Psoas muscle (tissue), 8 donors: ENCODE data around the gene AURKB. TPM values are rescaled to one million over a fixed set of nuclear protein-coding genes. Genes with fewer than 3 reads are reported as not detected.

Source experiments
- ATAC-seq, 4 donors: fragments of 200-7000 bp; cut with Tn5 transposase; one replicate each; pipeline ENCODE4 v1.9.1; 2020; ENCODE audit warnings: moderate library complexity in 3 of 4, mild to moderate bottlenecking in 2 of 4
- DNase-seq, 2 donors: peaks; one replicate each; pipeline ENCODE4 v3.0.0-alpha.2; 2020
- H3K27ac ChIP-seq: fragments of 200-600 bp; one replicate; pipeline ENCODE4 v1.8.0; 2022
- H3K27me3 ChIP-seq, 3 donors: fragments of 200-600 bp in 1 of 3; one replicate each; pipeline versions ENCODE4 v1.6.1 to v1.8.0; 2013 to 2022; ENCODE audit warnings: low read length in 2 of 3, mild to moderate bottlenecking in 2 of 3, moderate library complexity in 1 of 3; ENCODE audit not compliant: insufficient read depth in 3 of 3
- H3K36me3 ChIP-seq, 2 donors: fragments of 200-600 bp in 1 of 2; one replicate each; pipeline versions ENCODE4 v1.6.1 to v1.8.0; 2013 to 2022; ENCODE audit warnings: low read depth in 1 of 2, mild to moderate bottlenecking in 1 of 2, moderate library complexity in 1 of 2; ENCODE audit not compliant: insufficient read depth in 1 of 2
- H3K4me1 ChIP-seq: fragments of 200-600 bp; one replicate; pipeline ENCODE4 v1.8.0; 2022
- H3K4me3 ChIP-seq: fragments of 200-600 bp; one replicate; pipeline ENCODE4 v1.8.0; 2022; ENCODE audit warnings: mild to moderate bottlenecking
- H3K9me3 ChIP-seq: fragments of 200-600 bp; one replicate; pipeline ENCODE4 v1.8.0; 2022
- WGBS, 3 donors: extraction: QIAGEN DNeasy Blood & Tissue Kit; methylation state at CpG; one replicate each; pipeline versions ENCODE4 v1.1.6 to v1.1.7; 2013; 5-methylcytosine and 5-hydroxymethylcytosine counted together
- intact Hi-C, 2 donors: fragments of 100-400 bp; cut with DNase I; formaldehyde crosslinking; loops; one replicate each; pipeline versions ENCODE4 v1.11.0 to v1.14.2; 2022
- polyA plus RNA-seq, 3 donors: library from polyadenylated mRNA; stranded (reverse); fragments of 200-250 nt; gene quantifications; one replicate each; pipeline ENCODE4 v1.2.3, GENCODE V29; 2013
- total RNA-seq, 4 donors: library from RNA; stranded (reverse); fragmentation: NEBNext Ultra II Directional in 2 of 4; extraction: Animal tissue kit (Norgen Biotek cat#: 25700) in 2 of 4; gene quantifications; one replicate each; pipeline versions ENCODE4 v1.2.1 to v1.2.4, GENCODE V29; 2021 to 2023
- TF ChIP-seq, protein P1 (sequence below): fragments of 200-600 bp; IDR thresholded peaks from one replicate; pipeline ENCODE4 v1.8.0; 2022; ENCODE audit warnings: antibody characterized with exemption
- donor health status: healthy with polysubstance abuse.
- donor health status: DM: no; HTN: no; CAD: no; lungs with moderate emphysema.
- donor health status: Bipolar disorder and iron deficiency.
- donor health status: healthy.
- donor health status: DM: yes; HTN: yes; CAD: no.
- donor health status: DM: no; HTN: no; CAD: no.
- donor health status: DM: no; HTN: no; CAD: no.
- donor health status: DM: yes; HTN: yes; CAD: no.

Gene AURKB
- total and polyA plus RNA-seq, 7 donors: 0.39 to 1.1 TPM; not detected in 5

GRCh38 chr17:8227238-8227581, 16.8 kb upstream of the AURKB start:
- 87 to 92% (median 87%) methylated on average over 4 of the region's 4 CpGs for WGBS, 3 donors
- H3K27me3 ChIP-seq: no peaks in the 10 kb centered on the region
- H3K4me3 ChIP-seq: peak overlapping the region; percentile 55
- no peak for ATAC-seq
- peaks cover 15% of the 10 kb centered on the region for H3K4me1 ChIP-seq
- intact Hi-C loops: loop anchor here (2.0 to 5.0 kb wide), 3 partner anchors 20 to 90 kb away; partner anchors contain the start of gene TMEM107 (in 1 of the 2)
- H3K9me3 ChIP-seq: no peaks in the 10 kb centered on the region
- H3K27ac ChIP-seq: peak overlapping the region; percentile 78
- H3K36me3 ChIP-seq: peaks cover 11 to 50% of the 10 kb centered on the region in 2 donors
- DNase-seq: no peak
- TF ChIP-seq, protein P1, sequence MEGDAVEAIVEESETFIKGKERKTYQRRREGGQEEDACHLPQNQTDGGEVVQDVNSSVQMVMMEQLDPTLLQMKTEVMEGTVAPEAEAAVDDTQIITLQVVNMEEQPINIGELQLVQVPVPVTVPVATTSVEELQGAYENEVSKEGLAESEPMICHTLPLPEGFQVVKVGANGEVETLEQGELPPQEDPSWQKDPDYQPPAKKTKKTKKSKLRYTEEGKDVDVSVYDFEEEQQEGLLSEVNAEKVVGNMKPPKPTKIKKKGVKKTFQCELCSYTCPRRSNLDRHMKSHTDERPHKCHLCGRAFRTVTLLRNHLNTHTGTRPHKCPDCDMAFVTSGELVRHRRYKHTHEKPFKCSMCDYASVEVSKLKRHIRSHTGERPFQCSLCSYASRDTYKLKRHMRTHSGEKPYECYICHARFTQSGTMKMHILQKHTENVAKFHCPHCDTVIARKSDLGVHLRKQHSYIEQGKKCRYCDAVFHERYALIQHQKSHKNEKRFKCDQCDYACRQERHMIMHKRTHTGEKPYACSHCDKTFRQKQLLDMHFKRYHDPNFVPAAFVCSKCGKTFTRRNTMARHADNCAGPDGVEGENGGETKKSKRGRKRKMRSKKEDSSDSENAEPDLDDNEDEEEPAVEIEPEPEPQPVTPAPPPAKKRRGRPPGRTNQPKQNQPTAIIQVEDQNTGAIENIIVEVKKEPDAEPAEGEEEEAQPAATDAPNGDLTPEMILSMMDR: no peak

- Histone ChIP-seq H3K27ac (peak overlapping the region; percentile 78), H3K27me3 (no peaks in the 10 kb centered on the region), H3K4me3 (peak overlapping the region; percentile 55), H3K4me1 (peaks cover 15% of the 10 kb centered on the region), H3K36me3 (peaks cover 10 to 45% of the 10 kb centered on the region in 2 donors), H3K9me3 (no peaks in the 10 kb centered on the region)
- DNase-seq (peak; percentile 64 to 82), ATAC-seq (peak; percentile 5 to 35 (median 22))
- TF ChIP-seq, protein P1: no peak
- intact Hi-C loops: loop anchor here (2.0 to 5.0 kb wide), 3 partner anchors 20 to 89 kb away; partner anchors contain the start of gene TMEM107 (in 1 of the 2)
- WGBS, 3 donors: 5 to 9% (median 8%) methylated on average over 32 of the region's 32 CpGs
Observed at GRCh38 chr17:8226536-8227237, 16.3 kb upstream of the AURKB start.

DNA sequence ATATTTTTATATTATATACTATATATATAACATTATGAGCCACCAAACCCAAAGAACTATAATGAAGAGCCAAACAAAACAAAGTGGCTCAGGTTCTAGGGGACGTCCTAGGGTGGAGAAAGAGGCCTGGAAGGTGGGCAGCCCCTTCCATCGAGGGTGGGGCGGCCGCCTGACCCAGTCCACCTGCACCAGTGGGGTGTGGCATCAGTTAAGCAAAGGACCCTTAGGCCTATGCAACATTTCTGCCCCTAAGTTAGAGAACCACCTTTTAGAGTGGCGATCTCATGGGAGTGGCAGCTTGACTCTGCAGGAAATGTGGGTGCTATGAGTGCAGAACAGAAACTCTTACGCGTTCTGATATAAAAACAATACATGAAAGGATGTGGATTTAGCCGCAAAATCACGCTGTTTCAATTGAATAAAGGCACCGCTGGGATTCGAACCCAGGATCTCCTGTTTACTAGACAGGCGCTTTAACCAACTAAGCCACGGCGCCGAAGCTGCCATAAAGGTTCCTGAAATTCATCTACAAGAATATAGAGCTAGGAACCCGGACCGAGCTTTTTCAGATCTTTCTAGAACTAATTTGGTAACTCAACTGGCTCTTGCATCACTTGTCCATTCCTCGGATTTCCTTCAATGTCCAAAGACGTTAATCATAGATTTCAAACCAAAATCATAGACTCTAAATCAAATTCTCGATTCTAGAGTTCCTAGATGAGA, 15.6 kb upstream of the AURKB start:
- WGBS, 3 donors: 49 to 55% (median 50%) methylated on average over 20 of the region's 20 CpGs
- TF ChIP-seq, protein P1: no peak
- intact Hi-C loops: loop anchor here (2.0 to 5.0 kb wide), 3 partner anchors 21 to 89 kb away; partner anchors contain the start of gene TMEM107 (in 1 of the 2)
- no peaks in the 10 kb centered on the region for H3K27me3 ChIP-seq
- ATAC-seq (no peak), DNase-seq (peak in 1 of 2 donors; percentile 31)
- H3K9me3 ChIP-seq: no peaks in the 10 kb centered on the region
- peak overlapping the region; percentile 78 for H3K27ac ChIP-seq
- H3K36me3 ChIP-seq: peaks cover 5 to 38% of the 10 kb centered on the region in 2 donors
- peaks cover 15% of the 10 kb centered on the region for H3K4me1 ChIP-seq
- peak overlapping the region; percentile 55 for H3K4me3 ChIP-seq

DNA sequence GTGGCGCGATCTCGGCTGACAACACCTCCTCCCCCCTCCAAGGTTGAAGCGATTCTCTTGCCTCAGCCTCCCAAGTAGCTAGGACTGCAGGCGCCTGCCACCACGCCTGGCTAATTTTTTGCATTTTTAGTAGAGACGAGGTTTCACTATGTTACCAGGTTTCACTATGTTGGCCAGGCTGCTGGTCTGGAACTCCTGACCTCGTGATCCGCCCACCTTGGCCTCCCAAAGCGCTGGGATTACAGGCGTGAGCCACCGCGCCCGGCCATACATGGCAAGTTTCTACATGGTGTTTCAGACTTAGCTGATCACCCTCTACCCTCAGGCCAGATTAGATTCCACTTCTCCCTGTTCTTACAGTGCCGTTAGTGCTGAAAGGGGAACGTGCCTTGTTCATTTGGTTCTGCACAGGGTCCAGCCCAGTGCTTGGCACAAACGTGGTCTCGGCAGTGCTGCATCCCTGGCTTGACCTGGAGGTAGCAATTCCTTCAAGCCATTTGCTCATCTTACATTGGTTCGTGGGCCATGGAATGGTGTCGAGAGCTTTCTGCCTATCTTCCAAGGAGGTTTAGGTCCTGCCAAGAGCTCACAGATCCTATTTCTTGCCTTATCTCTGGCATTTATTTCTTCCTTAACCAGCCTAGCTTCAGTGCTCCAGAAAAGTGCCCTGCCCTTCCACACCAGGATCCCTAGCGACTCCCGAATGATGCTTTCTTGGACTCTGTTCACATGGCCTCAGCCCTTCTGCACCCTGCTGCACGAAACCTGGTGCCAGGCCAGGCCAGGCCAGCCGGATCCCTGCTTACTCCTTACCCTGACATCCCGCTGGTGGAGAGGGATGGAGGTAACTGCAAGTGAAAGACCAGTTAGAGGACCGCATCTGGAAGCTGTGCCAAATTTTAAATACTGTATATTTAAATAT, 14.8 kb upstream of the AURKB start:
- intact Hi-C loops: loop anchor here (5.0 kb wide), 3 partner anchors 48 to 743 kb away; partner anchors contain the start of genes POLR2A (in 1 of the 2), SLC35G6 (in 1 of the 2) and TMEM107 (in 1 of the 2)
- Histone ChIP-seq H3K4me3 (no peak overlapping the region), H3K36me3 (peaks cover 5 to 30% of the 10 kb centered on the region in 2 donors), H3K27ac (peak overlapping the region; percentile 93), H3K4me1 (peaks cover 15% of the 10 kb centered on the region), H3K9me3 (no peaks in the 10 kb centered on the region), H3K27me3 (no peaks in the 10 kb centered on the region)
- no peak for ATAC-seq
- 83 to 93% (median 85%) methylated on average over 26 of the region's 26 CpGs for WGBS, 3 donors
- DNase-seq: no peak
- TF ChIP-seq, protein P1: no peak
